Measurements from ENCODE around the gene PODN.

PODN gene

DNA sequence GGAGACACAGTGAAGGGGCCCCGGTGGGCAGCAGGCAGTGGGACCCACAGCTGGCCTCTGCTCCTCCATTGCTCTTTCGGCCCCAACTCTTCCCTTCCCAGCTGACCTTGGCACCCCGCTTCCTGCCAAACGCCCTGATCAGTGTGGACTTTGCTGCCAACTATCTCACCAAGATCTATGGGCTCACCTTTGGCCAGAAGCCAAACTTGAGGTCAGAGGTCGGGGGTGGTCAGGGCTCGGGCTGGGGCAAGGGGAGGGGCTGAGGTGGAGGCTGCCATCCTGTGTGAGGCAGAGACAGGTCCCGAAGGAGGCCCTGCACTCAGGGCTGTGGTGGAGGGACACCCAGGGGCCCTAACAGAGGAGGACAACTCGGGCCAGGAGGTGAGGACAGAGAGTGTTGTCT is 13.7 kb downstream of the PODN start:
- DNase-seq, result no peak

DNA sequence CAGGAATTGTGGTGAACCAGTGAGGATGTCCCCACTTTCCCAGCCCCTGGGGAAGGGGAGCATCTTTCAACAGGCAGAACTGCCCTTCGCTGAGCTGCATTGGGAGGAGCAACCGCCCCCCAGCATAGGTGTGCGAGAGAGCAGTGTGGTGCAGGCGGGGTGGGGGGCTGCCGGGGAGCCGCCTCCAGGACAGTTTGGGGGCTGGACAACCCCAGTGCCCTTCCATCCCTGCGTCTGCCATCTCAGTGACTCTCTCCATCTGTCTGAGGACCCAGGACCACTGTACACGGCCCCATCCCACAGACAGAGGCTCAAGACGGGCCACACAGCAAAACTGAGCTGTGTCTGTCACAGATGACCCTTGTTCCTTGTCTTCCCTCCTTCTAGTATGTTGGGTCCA is 14.2 kb downstream of the PODN start:
- DNase-seq, result no peak

DNA sequence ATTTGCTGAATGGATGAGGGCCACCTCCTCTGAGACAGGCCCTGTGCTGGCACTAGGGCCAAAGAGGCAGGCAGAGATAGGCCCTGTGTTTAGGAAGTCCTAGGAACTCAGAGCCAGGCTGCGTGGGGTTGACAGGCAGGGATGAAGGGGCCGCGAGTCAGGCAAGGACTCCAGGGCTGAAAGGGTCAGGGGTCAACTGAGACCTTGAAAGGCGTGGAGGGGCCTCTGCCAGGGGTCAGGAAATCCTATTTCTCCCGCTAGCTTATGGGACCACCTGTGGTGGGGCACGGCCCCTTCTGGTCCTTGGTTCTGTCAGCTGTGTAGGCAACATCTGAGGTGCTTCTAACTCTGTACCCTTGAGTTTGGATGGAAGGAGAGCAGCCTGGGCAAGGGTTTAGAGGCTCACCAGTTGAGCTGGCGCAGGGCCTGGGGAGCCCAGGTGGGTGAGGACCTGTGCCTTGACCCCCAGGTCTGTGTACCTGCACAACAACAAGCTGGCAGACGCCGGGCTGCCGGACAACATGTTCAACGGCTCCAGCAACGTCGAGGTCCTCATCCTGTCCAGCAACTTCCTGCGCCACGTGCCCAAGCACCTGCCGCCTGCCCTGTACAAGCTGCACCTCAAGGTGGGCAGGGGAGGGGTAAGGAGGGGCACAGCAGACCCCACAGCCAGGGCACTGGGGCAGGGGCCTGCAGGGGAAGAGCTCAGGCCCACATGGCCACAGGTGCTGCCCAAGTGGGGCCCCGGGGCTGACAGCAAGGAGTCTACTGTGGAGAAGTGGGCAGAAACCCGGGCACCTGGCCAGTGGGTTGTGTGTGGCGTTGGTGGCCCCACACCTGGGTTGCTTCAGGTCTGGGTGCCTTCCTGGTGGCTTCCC is 14.9 kb downstream of the PODN start:
- no peak for DNase-seq

DNA sequence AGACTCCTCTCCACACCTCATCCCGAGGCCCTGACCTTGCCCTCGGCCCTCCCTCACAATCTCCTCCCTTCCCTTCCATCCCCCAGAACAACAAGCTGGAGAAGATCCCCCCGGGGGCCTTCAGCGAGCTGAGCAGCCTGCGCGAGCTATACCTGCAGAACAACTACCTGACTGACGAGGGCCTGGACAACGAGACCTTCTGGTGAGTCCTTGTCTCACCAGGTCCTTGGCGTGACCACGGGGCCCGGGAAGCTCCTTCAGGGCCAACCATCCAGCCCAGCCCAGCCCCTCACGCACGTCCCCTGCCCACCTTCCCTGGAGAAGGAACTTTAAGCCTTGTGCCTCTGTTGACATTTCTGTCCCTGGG is 15.6 kb downstream of the PODN start:
- DNase-seq, result no peak

DNA sequence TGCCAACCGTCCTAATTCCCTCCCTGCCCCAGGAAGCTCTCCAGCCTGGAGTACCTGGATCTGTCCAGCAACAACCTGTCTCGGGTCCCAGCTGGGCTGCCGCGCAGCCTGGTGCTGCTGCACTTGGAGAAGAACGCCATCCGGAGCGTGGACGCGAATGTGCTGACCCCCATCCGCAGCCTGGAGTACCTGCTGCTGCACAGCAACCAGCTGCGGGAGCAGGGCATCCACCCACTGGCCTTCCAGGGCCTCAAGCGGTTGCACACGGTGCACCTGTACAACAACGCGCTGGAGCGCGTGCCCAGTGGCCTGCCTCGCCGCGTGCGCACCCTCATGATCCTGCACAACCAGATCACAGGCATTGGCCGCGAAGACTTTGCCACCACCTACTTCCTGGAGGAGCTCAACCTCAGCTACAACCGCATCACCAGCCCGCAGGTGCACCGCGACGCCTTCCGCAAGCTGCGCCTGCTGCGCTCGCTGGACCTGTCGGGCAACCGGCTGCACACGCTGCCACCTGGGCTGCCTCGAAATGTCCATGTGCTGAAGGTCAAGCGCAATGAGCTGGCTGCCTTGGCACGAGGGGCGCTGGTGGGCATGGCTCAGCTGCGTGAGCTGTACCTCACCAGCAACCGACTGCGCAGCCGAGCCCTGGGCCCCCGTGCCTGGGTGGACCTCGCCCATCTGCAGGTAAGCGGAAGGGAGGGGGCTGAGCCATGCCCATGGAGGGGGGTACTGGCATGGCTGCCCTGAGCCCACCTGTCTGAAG is 16.5 kb downstream of the PODN start:
- no peak for DNase-seq

DNA sequence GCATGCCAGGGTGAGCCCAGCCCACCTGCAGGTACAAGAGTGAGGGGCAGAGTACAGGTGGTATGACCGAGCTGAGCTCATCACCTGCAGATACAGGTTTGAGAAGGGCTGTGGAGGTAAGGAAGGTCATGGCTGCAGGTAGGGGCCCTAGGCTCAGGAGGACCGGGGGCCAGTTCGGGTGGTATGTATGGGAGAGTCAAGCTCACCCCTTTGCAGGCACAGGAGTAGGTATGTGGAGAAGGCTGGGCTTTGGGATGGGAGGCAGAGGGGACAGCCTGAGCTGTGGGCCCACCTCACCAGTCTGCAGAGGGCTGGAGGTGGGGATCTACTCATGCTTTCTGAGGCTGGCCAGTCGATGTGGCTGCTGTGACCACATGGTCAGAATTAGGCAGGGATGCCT is 17.2 kb downstream of the PODN start:
- DNase-seq, result no peak

DNA sequence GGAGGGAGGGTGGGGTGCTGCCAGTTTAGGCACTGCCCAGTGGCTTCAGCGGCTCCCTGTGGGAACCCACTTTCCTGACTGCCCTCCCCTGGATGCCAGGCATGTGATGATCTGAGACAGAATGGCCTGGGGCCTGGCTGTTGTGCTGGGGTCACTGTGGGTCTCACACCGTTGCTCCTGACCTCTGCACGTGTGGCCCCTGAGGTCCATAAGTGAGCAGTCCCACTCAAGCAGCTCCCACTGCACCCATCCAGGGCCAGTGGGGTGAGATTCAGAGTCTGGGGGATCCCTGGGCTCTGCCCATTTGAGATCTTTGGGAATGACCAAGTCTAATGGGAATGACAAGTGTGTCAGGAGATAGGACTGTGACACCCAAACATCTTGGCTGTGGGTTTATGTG is 18.0 kb downstream of the PODN start:
- no peak for DNase-seq

DNA sequence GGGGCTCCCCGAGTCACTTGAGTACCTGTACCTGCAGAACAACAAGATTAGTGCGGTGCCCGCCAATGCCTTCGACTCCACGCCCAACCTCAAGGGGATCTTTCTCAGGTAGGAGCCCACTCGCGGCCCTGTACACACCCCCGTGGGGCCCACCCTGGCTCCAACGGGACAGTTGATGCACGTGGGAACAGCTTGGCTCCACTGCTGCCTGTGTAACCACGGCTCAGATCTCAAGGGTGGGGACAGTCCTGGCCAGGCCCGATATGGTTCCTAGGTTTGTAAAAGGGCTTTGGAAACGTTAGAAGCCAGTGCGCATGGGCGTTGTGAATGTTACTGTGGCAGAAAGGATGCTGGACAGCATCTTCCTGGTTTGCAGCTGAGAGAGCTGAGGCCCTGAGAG is 18.8 kb downstream of the PODN start:
- DNase-seq, result no peak

DNA sequence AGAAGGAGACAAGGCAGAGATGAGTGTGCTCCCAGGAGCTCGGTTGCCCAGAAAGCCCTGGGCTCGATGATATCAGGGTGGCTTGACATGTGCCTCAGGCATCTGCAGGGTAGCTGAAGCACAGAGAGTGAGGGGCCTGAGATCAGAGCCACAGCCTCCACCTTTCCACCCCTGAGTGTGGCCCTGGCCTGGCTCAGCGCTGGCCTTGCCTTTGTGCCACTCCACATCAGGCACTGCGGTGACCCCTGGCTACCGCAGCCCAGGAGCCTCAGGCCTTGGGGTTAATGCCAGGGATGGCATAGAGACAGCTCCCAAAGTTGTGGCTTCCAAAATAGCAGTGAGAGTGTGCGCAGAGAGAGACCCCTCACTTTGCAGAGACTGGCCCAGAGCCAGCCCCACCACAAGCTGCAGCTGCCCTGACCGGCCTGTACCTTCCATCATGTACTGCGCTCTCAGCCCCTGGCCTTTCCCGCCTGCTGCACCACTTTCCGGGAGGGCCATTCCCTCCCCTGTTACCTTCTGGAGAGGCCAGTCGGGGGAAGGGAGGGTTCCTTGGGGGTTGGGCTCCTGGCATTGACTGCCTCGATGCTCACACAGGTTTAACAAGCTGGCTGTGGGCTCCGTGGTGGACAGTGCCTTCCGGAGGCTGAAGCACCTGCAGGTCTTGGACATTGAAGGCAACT is 19.5 kb downstream of the PODN start:
- DNase-seq, result no peak

DNA sequence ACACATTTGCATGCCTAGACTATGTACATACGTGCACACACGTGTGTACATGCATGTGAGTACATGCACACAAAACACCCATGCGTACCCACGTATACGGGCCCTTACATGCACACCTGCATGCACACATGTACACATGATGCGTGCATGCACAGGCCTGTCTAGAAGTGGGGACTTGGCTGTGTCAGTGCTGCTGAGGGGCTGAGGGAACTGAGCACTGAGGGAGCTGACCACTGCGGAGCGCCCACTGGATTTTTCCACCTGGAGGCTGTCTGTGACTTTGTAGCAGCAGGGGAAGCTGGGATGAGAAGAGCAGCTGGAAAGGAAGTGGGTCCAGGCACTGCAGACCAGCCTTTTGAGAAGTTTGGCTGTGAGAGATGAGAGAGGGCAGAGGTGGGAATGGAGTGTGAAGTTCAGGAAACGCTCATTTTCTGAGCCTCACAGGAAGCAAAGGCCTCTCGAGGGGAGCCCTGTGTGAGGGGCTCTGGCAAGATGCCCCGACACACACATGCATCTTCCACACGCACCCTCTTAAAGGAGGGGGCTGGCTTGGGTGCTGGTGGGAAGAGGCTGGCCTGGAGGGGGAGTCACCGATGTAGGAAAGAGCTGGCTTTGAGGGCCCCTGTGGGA is 20.9 kb downstream of the PODN start:
- no peak for DNase-seq

DNA sequence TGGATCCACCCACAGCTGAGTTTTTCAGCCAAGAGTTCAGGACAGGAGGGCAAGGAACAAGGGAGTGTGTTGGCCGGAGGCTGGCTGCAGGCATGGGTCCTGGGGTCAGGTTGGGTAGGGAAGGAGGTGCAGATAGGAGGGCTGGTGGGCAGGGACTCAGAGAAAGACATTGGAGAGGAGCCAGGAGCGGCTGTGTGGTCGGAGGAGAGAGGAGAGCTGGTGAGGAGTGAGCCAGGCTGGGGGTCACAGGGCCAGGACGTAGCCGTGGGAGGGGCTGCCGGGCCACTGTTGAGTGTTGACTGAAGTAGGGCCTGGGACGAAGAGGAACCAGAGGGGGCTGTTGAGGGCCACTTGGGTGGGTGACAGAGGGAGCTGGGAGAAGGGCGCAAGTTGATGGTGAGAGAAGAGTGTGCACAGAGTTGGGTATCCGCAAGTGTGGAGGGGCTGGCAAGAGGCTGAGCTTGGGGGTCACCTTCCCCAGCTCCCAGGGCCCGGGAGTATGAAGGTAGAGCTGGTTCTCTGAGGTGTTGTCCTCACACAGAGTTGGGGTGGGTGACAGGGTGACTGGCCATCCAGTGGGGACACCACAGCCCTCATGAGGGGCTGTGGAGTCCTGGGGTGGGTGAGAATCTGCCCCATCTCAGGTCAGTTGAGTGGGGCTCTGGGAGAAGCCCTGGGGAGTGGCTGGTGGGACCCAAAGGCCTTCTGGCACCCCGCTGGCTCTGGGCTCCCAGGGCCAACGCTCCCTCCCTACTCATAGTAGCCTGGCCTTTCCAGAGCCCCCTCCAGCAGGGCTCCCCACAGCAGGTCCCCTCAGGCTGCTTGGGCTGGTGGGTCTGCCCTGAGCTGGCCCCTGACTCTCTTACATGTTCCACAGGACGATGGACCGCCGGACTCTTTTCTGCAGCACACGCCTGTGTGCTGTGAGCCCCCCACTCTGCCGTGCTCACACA is 21.9 kb downstream of the PODN start:
- no peak for DNase-seq

DNA sequence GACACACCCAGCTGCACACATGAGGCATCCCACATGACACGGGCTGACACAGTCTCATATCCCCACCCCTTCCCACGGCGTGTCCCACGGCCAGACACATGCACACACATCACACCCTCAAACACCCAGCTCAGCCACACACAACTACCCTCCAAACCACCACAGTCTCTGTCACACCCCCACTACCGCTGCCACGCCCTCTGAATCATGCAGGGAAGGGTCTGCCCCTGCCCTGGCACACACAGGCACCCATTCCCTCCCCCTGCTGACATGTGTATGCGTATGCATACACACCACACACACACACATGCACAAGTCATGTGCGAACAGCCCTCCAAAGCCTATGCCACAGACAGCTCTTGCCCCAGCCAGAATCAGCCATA is 22.6 kb downstream of the PODN start:
- DNase-seq, result no peak

DNA sequence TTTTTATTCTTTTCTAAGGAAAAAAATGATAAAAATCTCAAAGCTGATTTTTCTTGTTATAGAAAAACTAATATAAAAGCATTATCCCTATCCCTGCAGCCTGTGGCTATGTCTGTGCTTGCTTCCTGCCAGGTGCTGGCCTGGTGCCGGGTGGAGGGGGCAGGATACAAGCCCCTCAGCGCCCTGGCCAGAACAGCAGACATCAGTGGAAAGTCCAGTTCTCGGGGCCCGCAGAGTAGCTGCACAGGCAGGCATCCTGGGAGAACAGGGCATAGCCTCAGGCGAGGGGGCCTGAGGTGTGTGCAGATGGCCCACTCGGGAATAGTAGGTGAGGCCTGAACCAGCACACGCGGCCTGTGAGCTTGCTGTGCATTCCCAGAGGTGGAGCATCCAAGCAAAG is 23.4 kb downstream of the PODN start:
- DNase-seq, result no peak

DNA sequence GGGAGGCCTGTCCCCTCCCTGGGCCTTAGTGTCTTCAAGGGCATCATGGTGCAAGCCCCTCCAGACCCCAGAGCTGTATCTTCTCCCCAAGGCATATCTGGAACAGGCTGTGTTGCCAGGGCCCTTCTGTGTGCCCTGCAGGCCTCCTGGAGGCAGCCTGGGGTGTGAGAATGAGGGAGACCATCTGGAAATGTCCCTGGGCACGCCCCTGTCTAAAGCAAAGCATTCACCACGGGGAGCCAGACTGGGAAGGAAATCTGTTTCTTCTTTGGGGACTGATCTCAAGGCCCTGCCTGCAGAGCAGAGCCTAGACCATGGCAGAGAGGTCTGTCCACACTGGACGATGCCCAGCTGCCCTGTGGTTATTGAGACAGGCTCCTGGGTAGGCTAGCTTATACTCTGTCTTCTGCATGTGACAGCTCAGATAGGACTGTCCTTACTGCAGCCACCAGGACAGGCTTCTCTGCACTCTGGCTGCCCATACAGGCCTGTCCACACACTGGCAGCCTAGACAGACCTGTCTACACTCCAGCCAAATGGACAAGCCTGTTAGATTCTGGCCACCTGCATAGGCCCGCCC is 24.6 kb downstream of the PODN start:
- DNase-seq, result no peak

DNA sequence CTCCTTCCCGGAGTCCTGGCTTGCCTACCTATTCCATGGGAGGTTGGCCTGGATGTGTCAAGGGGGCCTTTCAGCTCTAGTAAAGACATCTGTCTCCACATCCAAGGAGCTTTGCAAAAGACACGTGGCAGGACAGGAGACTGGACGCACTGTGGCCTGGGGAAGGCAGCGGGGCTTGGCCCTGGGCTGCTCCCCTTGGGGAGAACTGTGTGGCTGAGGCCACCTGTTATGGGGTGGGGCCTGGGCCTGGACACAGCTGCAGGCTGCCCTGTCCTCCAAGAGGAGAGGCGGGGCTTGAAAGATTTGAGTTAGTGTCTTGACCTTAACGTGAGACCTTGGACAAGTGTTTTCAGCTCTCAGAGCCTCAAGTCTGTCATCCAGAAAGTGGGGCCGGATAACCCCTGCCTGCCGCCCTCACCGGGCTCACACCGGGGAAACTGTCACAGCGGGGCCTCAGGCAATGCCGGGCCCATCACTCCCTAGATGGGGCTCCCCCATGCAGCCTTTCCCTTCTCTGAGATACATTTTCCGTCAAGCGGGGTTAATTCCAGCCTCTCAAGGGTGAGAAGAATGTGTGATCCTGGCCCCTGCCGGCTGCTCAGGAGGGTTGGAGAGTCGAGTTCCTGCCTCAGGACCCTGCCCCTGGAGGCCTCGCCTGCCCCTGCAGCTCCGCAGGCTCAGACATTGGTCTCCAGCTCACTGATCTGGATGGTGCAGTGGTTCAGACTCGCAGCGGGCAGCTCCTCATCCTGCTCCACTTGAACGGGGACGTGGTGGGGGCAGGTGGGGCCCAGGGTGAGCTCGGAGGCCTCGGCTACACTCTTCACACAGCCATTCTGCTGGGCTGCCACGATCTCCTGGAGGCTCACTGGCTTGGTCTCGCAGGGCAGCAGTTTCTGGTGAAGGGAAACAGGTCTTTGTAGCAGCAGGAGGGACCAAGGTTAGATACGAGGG is 25.6 kb downstream of the PODN start:
- no peak for DNase-seq

DNA sequence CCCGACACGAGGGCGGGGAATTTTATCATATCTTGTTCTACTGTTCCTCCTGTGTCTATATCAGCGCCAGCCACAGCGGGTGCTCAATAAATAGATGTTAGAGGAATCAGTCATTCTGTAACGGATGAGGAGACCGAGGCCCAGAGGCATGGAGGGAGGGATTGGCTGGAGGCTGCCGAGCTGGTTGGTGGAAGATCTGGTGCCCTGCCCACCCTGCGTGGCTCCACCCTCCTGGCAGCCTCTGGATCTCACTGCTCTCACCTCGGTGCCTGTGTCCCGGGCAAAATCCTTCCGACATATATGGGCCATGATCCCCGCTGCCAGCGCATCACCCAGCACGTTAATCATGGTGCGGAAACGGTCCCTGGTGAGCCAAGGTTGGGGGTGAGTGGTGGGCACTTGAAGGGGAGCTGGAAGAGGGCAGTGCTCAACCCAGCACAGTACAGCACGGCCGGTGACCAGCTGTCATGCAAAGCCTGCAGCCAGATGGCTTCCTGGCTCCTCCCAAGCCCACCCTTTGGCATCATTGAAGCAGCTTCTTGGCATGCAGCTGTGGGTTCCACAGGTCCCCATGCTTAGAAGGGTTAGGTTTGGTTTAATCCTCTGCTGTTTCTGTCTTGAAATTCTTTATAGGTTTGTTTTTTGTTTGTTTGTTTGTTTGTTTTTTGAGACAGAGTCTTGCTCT is 26.7 kb downstream of the PODN start:
- DNase-seq, result no peak

DNA sequence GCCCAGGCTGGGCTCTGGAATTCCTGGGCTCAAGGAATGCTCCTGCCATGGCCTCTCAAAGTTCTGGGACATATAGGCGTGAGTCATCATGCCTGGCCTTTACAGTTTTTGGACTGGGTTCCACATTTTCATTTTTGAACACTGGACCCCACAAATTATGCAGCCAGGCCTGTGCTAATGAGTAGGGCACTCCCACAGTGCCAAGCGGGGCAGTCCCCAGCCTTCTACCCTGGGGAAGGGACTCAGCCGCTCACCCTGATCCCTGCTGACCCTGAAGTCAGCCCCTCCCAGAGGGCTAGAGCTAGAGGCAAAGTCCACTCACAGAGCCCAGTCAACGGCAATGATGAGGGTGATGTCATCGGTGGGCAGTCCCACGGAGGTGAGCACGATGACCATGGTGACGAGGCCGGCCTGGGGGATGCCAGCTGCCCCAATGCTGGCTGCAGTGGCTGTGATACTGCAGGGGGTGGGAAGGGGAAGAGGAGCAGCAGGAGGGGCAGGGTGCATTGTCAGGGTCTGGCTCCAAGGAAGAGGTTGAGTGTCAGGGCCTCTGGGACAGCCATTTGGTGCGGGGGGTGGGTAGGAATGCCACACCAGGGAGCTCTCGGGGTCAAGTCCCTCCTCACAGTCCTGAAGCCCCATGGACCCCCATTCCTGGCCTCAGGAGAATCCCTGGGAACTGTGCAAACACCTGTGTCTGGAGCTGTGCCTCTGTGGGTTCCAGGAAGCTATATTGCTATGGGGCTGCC is 27.6 kb downstream of the PODN start:
- DNase-seq, result no peak

DNA sequence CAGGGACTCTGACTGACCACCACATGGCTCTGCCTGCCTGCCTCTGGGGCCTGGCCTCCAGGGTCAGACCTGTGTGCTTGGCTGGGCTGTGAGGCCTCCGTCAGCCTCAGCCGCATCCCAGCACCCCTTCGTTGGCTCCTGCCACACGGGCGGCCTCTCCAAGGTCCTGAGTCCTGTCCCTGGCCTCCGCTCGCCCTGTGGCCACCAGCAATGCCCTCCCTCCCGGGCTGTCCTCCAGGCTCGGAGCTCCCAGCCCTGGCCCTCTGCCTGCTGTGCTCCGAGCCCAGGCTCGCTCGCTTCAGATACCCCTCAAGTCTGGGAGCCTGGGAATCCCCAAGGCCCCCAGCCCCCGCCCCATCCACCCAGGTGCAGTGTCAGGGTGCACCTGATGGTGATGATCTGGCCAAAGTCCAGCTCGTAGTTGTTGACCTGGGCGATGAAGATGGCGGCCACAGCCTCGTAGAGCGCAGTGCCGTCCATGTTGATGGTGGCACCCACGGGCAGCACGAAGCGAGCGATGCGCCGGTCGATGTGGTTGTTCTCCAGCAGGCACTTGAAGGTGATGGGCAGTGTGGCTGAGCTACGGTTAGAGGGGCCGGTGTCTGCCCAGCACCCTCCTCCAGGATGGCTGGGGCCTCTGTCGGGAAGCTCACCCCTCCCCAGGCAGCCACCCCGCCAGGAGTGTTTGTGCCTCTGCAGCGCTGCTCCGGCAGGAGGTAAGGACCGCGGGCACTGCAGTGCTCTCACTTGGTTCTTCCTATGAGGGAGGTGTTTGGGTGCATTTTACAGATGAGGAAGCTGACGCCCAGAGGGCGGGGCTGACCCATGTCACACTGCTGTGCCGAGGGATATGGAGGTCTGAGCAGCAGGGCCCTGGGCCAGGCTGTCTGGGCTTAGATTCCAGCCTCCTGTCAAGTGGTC is 28.5 kb downstream of the PODN start:
- DNase-seq, result peak; percentile 71
